IMR-90 (cell line): ENCODE results near the gene CD163. TPM values are rescaled to one million over a fixed set of nuclear protein-coding genes. Genes with fewer than 3 reads are reported as not detected.

Experiments used
- NFE2L2 ChIP-seq: fragments of 150-350 bp; IDR thresholded peaks from 2 replicates; pipeline ENCODE4 v1.6.1; 2016; ENCODE audit warnings: low read depth, mild to moderate bottlenecking, low read length
- polyA plus RNA-seq, 3 experiments: library from polyadenylated mRNA; depleted of rRNA; stranded (reverse); fragments of >200 nt; gene quantifications; 2 replicates each; pipeline ENCODE4 v1.2.3, GENCODE V29; 2012; ENCODE audit warnings: low replicate concordance in 1 of 3
- total RNA-seq: library from RNA; depleted of rRNA; stranded (reverse); fragments of >200 nt; gene quantifications from 2 replicates; pipeline ENCODE4 v1.2.3, GENCODE V29; 2012; rRNA removed

The CD163 gene
- total and polyA plus RNA-seq, 2 of the 4 experiments (the other 2 are of a cell fraction), result not detected

DNA sequence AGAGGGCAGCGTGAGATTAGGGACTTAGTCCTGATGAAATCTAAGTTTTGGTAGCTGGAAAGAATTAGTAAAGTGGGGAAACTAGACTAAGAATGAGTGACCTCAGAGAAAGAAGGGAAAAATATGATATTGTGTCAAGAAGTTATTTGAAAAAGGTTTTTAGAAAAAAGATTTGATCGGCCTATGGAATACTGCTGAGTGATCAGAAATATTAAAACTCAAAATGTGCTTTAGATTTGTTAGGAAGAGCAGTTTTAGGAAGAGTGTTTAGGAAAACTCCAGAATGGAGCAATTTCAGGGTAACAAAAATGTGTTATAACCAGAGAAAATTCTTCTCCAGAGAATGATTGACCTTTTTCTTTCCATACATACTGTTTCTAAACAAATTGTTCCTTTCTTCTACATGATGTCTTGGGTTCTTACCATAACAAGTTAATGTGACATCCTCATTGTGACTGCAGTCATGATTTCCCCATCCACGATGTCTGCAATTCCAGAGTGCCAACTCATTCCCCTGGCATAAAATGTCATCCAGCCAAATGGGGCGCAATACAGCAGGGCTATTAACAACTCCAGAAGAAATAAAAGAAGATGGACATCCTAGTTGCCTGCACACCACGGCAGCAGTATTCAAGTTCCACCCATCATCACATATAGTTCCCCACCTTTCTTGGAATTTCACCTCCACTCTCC is 71.4 kb downstream of the CD163 start (continued):
- TF ChIP-seq NFE2L2, result no peak

Other genes with a start within 250 kb of the CD163 start
- gene ACSM4, start 199.7 kb downstream of the CD163 start, total RNA-seq, result not detected in 2 replicates
- not detected in 2 replicates for gene ACSM4, start 199.7 kb downstream of the CD163 start, polyA plus RNA-seq (2012; rRNA removed)
- 1.4 and 1.6 TPM in 2 replicates for gene CD163L1, start 59.6 kb downstream of the CD163 start, total RNA-seq
- gene CD163L1, start 59.6 kb downstream of the CD163 start, polyA plus RNA-seq (2012; rRNA removed), result 0.50 and 0.53 TPM in 2 replicates
- not detected in 2 replicates for gene APOBEC1, start 162.1 kb upstream of the CD163 start, total RNA-seq
- gene APOBEC1, start 162.1 kb upstream of the CD163 start, polyA plus RNA-seq (2012; rRNA removed), result not detected in 2 replicates
- gene GDF3, start 192.0 kb upstream of the CD163 start, total RNA-seq, result not detected in 2 replicates
- gene GDF3, start 192.0 kb upstream of the CD163 start, polyA plus RNA-seq (2012; rRNA removed), result not detected in 2 replicates
- not detected in 2 replicates for gene DPPA3, start 207.7 kb upstream of the CD163 start, total RNA-seq
- gene DPPA3, start 207.7 kb upstream of the CD163 start, polyA plus RNA-seq (2012; rRNA removed), result not detected in 2 replicates
- not detected in 2 replicates for gene CLEC4C, start 243.6 kb upstream of the CD163 start, total RNA-seq
- gene CLEC4C, start 243.6 kb upstream of the CD163 start, polyA plus RNA-seq (2012; rRNA removed), result not detected in 2 replicates